GM18873 (cell line): Measurements from ENCODE around the gene ZNF740.
"Not testable (repeated sequence)": the region's sequence is repeated elsewhere in the genome, so short reads cannot be mapped to it uniquely, and the experiment has no call there.

Experiments used
- ATAC-seq: cut with Tn5 transposase; IDR thresholded peaks from one replicate; pipeline ENCODE4 v1.9.1; 2021; ENCODE audit warnings: mild to moderate bottlenecking, moderate library complexity, moderate number of reproducible peaks; ENCODE audit not compliant: unreplicated experiment, low FRiP score

ZNF740 gene

GRCh38 chr12:53193985-53194716 lies 13.6 kb downstream of the ZNF740 start:
- no peak for ATAC-seq

- ATAC-seq: no peak
Observed at GRCh38 chr12:53194973-53195372, 14.5 kb downstream of the ZNF740 start.

DNA sequence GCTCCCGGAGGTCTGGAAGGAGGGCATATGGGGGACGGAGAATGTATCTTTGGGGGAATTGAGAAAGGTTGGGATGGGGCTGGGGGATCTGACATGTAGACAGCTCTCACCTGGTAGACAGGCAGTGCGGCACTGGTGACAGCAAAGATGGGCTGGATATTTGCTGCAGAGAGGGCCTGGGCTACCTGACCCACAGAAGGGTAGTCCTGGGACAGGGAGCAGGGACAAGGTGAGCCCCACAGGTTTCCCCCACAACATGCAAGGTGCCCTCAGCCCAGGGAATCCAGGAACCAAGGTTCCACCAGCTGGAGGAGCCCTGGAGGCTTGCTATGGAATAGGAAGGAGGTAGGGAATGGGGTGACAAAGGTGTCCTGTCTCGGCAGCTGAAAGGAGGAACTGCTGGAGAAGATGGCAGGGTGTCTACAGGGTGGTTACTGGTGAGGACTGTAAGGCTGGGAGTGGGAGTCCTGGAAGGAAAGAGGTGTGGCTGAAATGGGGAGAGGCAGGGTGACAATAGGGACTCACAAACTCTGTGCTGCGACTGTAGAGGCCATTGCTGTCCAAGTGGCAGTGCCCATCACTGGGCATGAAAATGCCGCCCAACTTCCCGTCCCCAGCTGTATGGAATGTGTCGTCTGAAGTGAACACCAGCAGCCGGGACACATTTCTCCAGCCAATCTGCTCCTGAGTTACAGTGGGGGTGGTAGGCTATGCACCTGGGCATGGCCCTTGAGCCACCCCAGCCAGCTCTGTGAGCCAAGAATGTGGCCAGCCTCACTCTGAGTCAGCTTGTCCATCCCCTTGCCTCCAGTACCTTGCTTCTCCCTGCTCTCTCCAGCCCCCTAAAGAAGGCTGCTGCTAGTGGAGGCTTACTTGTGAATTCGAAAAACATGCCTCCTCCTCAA lies 15.2 kb downstream of the ZNF740 start:
- ATAC-seq: no peak

GRCh38 chr12:53196486-53196885 lies 16.0 kb downstream of the ZNF740 start:
- no peak for ATAC-seq

- no peak for ATAC-seq
Observed at GRCh38 chr12:53197011-53197640, 16.6 kb downstream of the ZNF740 start.

DNA sequence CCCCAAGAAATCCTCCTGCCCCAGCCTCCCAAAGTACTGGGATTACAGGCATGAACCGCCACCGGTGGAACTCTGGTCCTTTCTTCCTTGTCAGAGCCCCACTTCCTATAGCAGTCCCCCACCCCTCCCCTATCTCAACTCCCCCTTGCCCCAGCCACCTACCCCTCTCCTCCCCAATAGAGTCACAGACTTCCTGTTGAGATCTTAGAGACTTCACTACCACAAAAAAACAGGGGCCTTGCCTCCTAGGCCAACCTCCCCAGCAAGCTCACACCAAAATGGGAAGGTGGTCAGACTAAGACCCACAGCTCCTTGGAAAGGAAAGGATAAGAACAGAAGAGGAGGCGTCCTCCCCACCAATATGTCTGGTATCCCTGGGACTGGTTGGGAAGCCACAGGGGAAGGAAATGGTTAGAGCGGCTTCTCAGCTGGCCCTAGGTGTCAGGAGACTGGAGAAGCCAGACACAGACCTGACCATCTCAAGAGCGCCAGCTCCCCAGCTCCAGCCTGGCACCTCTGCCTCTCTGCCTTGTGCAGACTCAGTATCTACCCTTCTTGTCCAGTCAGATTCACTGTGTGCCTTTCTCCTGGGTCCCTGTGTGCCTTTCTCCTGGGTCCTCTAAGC lies 18.1 kb downstream of the ZNF740 start:
- ATAC-seq: no peak

- ATAC-seq: no peak
Observed at GRCh38 chr12:53199700-53200099, 19.2 kb downstream of the ZNF740 start.

DNA sequence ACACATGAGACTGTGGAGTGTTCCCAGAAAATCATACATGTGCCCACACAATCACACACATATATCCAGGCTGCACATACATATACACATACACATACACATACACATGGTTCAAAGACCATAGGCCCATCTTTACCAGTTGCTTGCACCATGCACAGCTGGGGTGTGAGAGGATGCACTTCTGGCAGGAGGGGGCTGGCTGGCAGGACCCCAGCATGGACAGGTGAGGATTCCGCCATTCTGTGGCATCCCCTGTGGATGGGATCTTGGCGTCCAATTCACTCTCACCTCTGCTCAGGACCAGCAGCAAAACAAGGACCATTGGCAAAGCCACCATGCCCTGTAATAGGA lies 19.6 kb downstream of the ZNF740 start:
- ATAC-seq: peak; percentile 19

DNA sequence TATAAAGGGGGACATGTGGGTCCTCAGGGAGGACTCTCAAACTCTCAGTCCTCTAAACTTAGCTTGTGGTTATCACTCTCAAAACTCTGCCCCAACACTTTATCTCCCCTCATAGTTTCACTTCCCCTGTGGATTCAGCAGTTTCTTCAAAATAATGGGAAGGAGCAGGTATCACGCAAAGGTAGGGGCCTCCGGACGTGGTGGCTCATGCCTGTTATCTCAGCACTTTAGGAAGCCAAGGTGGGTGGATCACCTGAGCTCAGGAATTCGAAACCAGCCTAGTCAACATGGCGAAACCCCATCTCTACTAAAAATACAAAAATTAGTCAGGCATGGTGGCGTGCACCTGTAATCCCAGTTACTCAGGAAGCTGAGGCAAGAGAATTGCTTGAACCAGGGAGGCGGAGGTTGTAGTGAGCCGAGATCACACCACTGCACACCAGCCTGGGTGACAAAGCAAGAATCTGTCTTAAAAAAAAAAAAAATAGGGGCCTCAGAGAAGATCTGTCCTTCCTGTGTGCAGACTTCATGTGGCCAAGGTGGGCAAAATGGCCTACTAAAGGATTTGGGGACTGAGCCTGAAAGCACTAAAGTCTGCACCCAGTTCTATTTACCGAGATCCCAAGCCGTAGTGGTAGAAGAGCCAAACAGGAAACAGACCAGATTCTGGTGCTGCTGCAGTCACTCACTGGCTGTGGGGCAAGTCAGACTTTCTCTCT lies 20.1 kb downstream of the ZNF740 start:
- ATAC-seq: peak; percentile 46

- ATAC-seq: no peak
Observed at GRCh38 chr12:53201177-53201541, 20.6 kb downstream of the ZNF740 start.

DNA sequence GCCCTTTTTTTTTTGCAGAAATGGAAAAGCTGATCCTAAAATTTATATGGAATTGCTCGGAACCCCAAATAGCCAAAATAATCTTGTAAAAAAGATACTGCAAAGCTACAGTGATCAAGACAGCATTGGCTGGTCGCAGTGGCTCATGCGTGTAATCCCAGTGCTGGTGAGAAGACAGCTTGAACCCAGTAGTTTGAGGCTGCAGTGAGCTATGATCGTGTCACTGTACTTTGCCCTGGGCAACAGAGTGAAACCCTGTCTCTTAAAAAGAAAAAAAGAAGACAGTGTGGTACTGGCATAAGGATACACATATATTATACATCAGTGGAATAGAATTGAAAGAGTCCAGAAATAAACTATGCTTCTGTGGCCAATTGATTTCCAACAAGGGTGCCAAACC lies 21.1 kb downstream of the ZNF740 start:
- ATAC-seq: no peak

- ATAC-seq: not testable (repeated sequence)
Observed at GRCh38 chr12:53202316-53202715, 21.8 kb downstream of the ZNF740 start.

DNA sequence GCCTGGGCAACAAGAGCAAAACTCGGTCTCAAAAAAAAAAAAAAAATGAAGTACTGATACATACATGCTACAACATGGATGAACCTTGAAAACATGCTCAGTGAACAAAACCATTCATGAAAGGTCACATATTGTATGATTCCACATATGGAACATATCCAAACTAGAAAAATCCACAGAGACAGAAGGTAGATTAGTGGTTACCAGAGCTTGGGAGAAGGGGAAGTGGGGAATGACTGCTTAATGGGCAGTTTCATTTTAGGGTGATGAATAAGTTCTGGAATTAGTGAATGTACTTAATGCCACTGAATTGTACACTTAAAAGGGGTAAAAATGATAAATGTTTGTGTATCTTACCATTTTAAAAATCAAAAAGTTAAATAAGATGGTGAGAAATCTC lies 23.8 kb downstream of the ZNF740 start:
- no peak for ATAC-seq

DNA sequence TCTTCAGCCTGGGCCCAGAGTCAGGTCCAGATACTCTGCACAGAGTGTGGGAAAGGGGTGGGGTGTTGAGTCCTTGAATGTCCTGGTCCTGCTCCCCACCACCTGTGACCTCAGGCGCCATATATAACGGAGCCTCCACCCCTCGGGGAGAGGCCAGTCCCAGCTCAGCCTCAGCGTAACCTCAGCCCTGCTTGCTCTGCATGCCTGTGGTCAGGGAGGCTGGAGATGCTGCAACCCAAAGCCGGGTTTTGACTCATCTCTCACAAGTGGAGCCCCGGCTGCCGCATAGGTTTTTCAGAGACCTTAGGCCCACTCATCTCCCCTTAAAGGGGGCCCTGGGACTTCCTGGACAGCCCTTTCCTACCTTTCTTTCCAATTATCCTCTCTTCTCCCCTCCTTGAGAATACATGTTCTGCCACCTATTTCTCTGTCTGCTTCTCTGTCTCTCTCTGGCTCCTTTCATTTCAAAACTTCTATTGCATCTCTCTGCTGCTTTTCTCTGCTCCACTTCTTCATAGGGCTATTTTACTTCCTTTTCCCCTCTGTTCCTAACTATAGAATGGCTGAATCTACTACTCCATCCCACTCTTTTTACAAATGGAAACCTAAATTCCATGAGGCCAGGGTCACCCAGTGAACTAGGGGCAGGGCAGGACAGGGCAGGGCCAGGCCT lies 25.4 kb downstream of the ZNF740 start:
- peak; percentile 55 for ATAC-seq

- no peak for ATAC-seq
Observed at GRCh38 chr12:53207042-53207441, 26.5 kb downstream of the ZNF740 start, which contains the start of gene ITGB7. Gene ITGB7, minus strand, starts transcription at chr12:53207251. Its CDS starts 6,808 bp downstream, at chr12:53200443.

DNA sequence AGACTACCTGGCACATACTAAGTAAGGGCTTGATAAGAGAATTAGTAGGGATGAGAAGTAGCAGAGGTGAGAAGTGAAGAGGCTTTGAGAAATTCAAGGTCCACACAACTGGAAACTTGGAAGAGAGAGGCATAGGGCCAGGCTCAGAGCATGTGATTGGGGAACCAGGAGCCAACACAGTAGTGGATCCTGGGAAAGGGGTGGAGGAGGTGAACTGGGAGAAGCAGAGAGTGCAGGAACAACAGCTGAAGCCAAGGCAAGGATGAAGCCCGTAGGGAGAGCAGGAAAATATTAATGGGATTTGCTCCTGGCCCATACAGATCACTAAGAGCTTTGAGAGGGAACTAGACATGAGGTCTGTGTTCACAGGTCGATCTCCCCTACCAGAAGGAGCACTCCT lies 27.9 kb downstream of the ZNF740 start:
- no peak for ATAC-seq

- ATAC-seq: no peak
Observed at GRCh38 chr12:53208877-53209463, 28.4 kb downstream of the ZNF740 start.

DNA sequence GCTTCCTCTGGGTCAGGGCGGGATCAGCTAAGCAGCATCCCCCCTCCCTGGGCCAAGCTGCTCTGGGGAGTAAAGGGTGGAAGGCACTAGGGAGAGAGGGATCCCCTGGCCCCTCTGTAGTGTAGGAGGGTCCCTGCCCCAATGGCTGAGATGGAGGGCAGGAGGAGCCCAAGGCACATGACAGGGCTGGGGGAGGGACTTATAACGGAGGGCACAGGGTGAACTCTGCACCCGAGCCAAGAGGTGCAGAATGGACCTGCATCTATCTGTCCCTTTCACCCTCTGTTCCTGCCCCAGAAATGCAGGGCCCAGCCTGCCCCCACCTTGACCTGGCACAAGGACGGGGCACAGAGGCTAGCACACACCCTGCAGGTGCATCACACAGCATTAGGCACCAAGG lies 30.3 kb downstream of the ZNF740 start:
- no peak for ATAC-seq
